T-helper 17 cell (primary cell): ENCODE results near the gene RHOBTB1. TPM values are rescaled to one million over a fixed set of nuclear protein-coding genes. Genes with fewer than 3 reads are reported as not detected.
A peak's percentile ranks its signal among the peaks of the same experiment; 100 is the strongest.

Source experiments
- ATAC-seq: fragments of 150-1000 bp; cut with Tn5 transposase; 2 replicates; pipeline ENCODE4 v1.10.0; 2021; ENCODE audit warnings: mild to moderate bottlenecking, moderate library complexity
- DNase-seq, 3 donors: peaks; one replicate each; pipeline versions ENCODE4 v3.0.0 to v3.0.0-alpha.2; 2020 to 2021
- H3K9me3 ChIP-seq: one replicate; pipeline ENCODE4 v1.7.0; 2013; ENCODE audit warnings: low read length, mild to moderate bottlenecking; ENCODE audit not compliant: control insufficient read depth, poor library complexity, severe bottlenecking
- H3K27ac Mint-ChIP-seq: one replicate; pipeline ENCODE4 v1.8.0; 2022; ENCODE audit warnings: mild to moderate bottlenecking, moderate library complexity, mixed read lengths
- H3K27me3 Mint-ChIP-seq: one replicate; pipeline ENCODE4 v1.8.0; 2022; ENCODE audit warnings: mixed read lengths
- H3K36me3 Mint-ChIP-seq: one replicate; pipeline ENCODE4 v1.8.0; 2022; ENCODE audit warnings: low read depth, mixed read lengths
- H3K4me1 Mint-ChIP-seq: one replicate; pipeline ENCODE4 v1.8.0; 2022; ENCODE audit warnings: mild to moderate bottlenecking, mixed read lengths
- H3K4me3 Mint-ChIP-seq: one replicate; pipeline ENCODE4 v1.8.0; 2022; ENCODE audit warnings: mild to moderate bottlenecking, moderate library complexity, mixed read lengths
- total RNA-seq, 4 donors: library from RNA in 2 of 4; stranded (reverse) in 2 of 4; gene quantifications; one replicate each; pipeline ENCODE4 v1.2.3 and lab custom pipeline; 2022 to 2026

The RHOBTB1 gene
- total RNA-seq, 2 donors from 2014 or later, result 0.37 to 10.8 TPM

DNA sequence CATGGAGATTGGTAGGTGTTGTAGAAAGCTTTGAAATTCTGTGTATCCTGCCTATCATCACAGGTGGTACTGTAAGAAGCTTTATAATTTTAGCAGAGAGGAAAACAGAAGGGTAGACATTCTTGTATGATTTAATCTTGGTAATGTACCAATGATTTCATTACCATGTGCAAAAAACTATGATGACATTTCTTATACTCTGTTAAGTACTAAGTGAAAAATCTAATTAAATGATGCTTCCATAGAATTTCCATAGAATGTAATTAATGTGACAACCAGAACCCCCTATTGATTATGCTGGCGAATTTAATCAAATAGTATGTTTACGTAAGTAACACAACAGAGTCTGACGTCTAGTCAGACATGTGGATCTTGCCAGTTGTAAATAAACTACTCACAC, 16.0 kb upstream of the RHOBTB1 start:
- no peaks in the 10 kb centered on the region for H3K36me3 Mint-ChIP-seq
- no peak overlapping the region for H3K4me3 Mint-ChIP-seq
- peaks cover 4% of the 10 kb centered on the region for H3K4me1 Mint-ChIP-seq
- no peak for ATAC-seq
- no peak overlapping the region for H3K27ac Mint-ChIP-seq
- no peaks in the 10 kb centered on the region for H3K9me3 ChIP-seq
- peaks cover 45% of the 10 kb centered on the region for H3K27me3 Mint-ChIP-seq
- no peak for DNase-seq

DNA sequence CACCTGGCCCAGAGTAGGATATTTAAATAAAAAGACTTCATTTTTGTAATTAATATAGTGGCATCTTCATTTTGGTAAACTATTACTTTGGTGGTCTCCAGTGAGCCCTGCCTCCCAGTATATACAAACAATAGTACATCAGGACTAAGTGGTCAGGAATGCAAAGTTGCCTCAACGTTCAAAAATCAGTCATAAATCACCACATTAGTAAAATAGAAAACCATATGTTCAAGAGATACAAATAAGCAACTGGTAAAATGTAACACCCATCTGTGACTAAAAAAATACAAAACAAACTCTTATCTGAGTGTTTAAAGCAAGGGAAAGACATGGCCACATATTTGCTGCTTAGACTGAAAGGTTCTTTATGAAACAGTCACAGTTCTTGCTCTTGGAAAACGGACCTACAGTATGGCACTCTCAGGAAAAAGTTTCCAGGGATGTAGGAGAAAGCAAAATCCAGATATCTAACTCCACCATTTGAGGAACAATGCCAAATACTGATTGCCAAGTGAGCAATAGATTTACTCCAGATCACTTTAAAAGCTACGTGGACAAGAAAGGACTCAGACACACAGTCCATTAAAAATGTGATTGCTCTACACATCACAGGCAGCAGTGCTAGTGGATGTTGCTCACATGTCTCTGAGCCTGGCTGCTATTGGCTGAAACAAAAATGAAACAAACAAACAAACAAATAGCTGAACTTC, 15.1 kb upstream of the RHOBTB1 start:
- no peaks in the 10 kb centered on the region for H3K9me3 ChIP-seq
- ATAC-seq (no peak), DNase-seq (no peak)
- H3K36me3 Mint-ChIP-seq, result no peaks in the 10 kb centered on the region
- H3K27ac Mint-ChIP-seq, result no peak overlapping the region
- peaks cover 3% of the 10 kb centered on the region for H3K4me1 Mint-ChIP-seq
- H3K4me3 Mint-ChIP-seq, result no peak overlapping the region
- H3K27me3 Mint-ChIP-seq, result peaks cover 42% of the 10 kb centered on the region

DNA sequence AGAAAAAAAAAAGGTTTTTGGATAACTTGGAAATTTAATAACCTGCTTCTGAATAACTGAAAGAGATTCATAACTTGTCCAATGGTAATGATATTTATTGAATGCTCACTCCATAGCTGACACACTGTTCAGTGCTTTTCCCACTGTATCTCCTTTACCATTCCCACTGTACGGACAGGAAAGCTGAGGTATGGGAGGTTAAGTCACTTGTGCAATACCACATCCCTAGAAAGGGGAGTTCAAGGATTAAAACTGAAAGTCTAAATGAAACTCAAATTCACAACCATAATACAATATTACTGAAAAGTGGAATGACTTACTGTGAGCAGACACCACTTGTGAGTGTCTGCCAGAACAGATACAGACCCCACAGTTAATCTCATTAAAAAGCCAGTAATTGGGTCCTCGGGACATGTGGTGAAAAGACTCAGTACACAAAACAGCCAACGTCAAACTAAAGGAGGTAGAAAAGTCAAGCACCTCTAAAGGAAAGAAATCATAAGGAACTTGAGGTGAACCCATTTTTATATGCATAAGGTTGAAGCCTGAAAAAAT, 13.8 kb upstream of the RHOBTB1 start:
- no peak overlapping the region for H3K27ac Mint-ChIP-seq

DNA sequence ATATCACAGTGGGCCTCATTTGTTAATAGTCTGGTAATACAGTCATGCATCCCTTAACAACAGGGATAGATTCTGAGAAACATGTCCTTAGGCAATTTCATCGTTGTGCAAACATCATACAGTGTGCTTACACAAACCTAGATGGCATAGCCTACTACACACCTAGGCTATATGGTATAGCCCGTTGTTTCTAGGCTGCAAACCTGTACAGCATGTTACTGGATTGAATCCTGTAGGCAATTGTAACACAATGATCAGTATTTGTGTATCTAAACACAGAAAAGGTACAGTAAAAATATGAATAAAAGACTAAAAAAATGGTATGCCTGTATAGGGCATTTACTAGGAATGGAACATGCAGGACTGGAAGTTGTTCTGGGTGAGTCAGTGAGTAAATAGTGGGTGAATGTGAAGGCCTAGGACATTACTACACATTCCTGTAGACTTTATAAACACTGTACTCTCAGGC, 12.0 kb upstream of the RHOBTB1 start:
- peaks cover under 1% of the 10 kb centered on the region for H3K4me1 Mint-ChIP-seq
- H3K36me3 Mint-ChIP-seq, result no peaks in the 10 kb centered on the region
- ATAC-seq, result no peak
- H3K9me3 ChIP-seq, result no peaks in the 10 kb centered on the region
- H3K27ac Mint-ChIP-seq, result no peak overlapping the region
- no peak overlapping the region for H3K4me3 Mint-ChIP-seq
- H3K27me3 Mint-ChIP-seq, result peaks cover 43% of the 10 kb centered on the region
- no peak for DNase-seq

More for the DNA sequence above, 13.8 kb upstream of the RHOBTB1 start:
- Mint-ChIP-seq H3K4me3 (no peak overlapping the region), H3K36me3 (no peaks in the 10 kb centered on the region), H3K4me1 (no peaks in the 10 kb centered on the region), H3K27me3 (peaks cover 35% of the 10 kb centered on the region)
- no peaks in the 10 kb centered on the region for H3K9me3 ChIP-seq
- DNase-seq, result no peak
- ATAC-seq, result no peak

DNA sequence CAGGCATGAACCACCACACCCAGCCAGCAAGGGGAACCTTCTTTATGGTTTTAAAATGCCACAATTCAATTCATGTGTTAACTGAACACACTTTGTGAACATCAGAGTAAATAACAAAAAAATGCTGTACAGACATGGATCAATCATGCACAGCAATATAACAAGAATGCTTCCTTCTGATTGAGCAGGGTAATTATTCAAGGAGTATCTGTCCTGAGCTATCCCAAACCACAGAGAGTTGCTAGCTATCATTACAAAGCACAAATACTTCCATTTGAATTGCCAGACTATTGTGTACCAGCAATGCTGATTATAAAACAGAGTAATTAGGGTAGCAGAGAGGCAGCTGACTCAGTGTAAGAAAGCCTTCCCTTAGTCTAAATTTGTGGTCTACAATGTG, 11.3 kb upstream of the RHOBTB1 start:
- no peak overlapping the region for H3K27ac Mint-ChIP-seq
- no peak for DNase-seq

DNA sequence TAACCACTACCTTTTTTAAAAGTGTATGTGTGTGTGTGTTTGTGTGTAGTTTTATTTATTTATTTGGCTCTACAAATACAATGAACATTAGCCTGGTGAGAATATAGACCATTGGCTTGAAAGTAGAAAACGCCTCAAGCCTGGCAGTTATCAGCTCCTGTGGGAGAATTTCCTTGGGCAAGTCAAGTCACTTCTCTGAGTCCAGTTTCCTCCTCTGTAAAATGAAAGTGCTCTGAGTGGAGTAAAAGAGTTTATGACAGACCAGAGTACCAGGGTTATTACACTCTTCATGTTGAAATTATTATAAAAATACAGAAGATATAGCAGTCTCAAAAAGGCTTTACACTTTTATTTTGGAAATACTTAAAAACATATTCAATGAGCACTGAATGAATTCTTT, 10.1 kb upstream of the RHOBTB1 start:
- H3K27me3 Mint-ChIP-seq, result peaks cover 43% of the 10 kb centered on the region
- peaks cover 3% of the 10 kb centered on the region for H3K4me1 Mint-ChIP-seq
- no peak overlapping the region for H3K27ac Mint-ChIP-seq
- no peak overlapping the region for H3K4me3 Mint-ChIP-seq
- DNase-seq (no peak), ATAC-seq (no peak)
- no peaks in the 10 kb centered on the region for H3K9me3 ChIP-seq
- no peaks in the 10 kb centered on the region for H3K36me3 Mint-ChIP-seq

More for the DNA sequence above, 11.3 kb upstream of the RHOBTB1 start:
- Mint-ChIP-seq H3K36me3 (no peaks in the 10 kb centered on the region), H3K4me3 (no peak overlapping the region), H3K27me3 (peaks cover 45% of the 10 kb centered on the region), H3K4me1 (peaks cover 3% of the 10 kb centered on the region)
- no peak for ATAC-seq
- no peaks in the 10 kb centered on the region for H3K9me3 ChIP-seq

DNA sequence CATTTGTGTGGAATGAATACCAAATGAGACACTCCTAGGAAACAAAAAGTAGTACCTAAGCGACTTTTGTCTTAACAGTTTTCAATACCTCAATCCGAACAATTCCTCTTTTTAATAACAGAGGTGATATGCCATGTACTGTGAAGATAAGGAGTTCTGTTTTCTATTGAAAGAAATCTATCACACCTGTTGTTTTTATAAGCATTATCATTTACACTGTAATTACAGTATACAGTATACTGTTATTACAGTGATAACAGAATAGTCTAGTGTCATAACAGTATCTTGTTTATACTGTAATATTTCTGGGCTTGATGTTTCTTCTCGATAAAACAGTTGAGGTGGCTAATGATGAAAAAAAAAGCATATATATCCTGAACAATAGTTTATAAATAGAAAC, 9.4 kb upstream of the RHOBTB1 start:
- DNase-seq, result no peak
- ATAC-seq, result no peak
- H3K4me3 Mint-ChIP-seq, result no peak overlapping the region
- H3K36me3 Mint-ChIP-seq, result no peaks in the 10 kb centered on the region
- H3K9me3 ChIP-seq, result no peaks in the 10 kb centered on the region
- H3K27ac Mint-ChIP-seq, result no peak overlapping the region
- H3K4me1 Mint-ChIP-seq, result peaks cover 3% of the 10 kb centered on the region
- peaks cover 49% of the 10 kb centered on the region for H3K27me3 Mint-ChIP-seq

DNA sequence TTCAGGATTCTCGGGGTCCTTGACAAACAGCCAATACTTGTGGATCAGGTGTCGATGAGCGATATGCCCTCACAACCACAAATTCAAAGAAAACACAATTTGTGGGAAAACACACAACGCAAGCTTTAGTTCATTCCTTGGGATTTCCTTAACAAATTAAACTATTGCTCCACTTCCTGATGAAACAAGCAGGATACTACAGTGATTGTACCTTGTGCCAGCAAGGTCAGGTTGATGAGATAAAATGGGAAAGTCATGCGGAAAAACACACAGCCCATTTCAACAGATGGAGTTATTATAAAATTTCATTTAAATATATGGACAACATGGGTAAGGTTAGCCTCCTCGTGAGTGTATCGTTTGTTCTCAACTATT, 8.8 kb upstream of the RHOBTB1 start:
- DNase-seq, result no peak
- no peak overlapping the region for H3K4me3 Mint-ChIP-seq
- no peak for ATAC-seq
- peaks cover 3% of the 10 kb centered on the region for H3K4me1 Mint-ChIP-seq
- H3K27ac Mint-ChIP-seq, result no peak overlapping the region
- no peaks in the 10 kb centered on the region for H3K9me3 ChIP-seq
- H3K27me3 Mint-ChIP-seq, result peaks cover 52% of the 10 kb centered on the region
- H3K36me3 Mint-ChIP-seq, result no peaks in the 10 kb centered on the region

DNA sequence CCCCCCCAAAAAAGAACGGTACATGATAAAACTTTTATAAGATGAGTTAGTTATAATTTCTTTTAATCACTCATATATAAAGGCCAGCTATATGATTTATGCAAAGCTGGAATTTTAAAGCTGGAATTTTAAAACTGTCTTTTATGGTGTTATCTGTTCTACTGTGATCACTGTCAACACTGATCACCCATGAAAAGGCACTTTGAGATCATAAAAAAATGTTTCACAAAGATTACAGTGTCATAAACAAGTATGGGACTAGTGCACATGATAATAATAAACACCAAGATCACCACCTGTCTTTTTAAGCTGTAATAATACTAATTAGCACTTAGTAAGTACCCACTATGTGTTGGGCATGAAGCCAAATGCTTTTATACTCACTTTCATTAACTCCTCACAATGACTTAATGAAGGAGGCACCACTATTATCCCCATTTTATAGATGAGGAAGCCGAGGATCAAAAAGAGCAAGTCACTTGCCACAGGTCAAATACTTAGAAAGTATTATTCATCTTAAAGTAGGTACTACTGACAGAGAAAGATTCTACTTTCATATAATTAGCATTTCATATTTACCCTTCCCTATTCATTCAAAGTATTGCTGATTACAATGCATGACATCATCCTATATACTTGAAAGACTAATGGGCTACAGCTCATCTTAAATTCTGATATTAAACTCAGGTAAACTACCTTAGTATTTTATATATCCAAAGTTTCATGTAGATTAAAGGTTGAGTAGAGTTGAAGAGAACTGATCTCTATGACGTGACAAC, 8.3 kb upstream of the RHOBTB1 start:
- no peaks in the 10 kb centered on the region for H3K36me3 Mint-ChIP-seq
- ATAC-seq (no peak), DNase-seq (no peak)
- peaks cover 3% of the 10 kb centered on the region for H3K4me1 Mint-ChIP-seq
- H3K27me3 Mint-ChIP-seq, result peaks cover 52% of the 10 kb centered on the region
- H3K9me3 ChIP-seq, result no peaks in the 10 kb centered on the region
- H3K4me3 Mint-ChIP-seq, result no peak overlapping the region
- no peak overlapping the region for H3K27ac Mint-ChIP-seq

DNA sequence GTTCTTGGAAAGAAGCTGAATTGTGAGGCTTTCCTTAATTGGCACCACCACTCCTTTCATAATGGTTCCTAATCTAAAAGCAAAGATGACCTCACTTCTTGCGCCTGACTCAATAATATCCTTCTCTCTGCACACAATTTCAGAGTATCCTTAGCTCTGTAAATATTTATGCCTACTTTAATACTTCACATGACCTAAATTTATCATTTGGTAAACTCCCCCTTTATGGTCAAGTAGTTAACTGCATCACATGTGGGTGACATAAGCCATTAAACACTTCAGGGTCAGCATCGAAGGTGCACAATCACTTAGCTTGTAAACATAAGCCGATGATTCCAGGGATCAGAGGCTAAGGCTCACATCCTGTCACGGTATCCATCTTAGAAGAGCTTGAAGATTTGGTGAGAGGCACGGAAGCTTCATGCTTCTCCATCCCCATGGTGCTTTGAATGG, 7.3 kb upstream of the RHOBTB1 start:
- no peak overlapping the region for H3K27ac Mint-ChIP-seq
- H3K4me1 Mint-ChIP-seq, result peaks cover 3% of the 10 kb centered on the region
- H3K36me3 Mint-ChIP-seq, result no peaks in the 10 kb centered on the region
- peaks cover 59% of the 10 kb centered on the region for H3K27me3 Mint-ChIP-seq
- DNase-seq (no peak), ATAC-seq (no peak)
- H3K4me3 Mint-ChIP-seq, result no peak overlapping the region
- no peaks in the 10 kb centered on the region for H3K9me3 ChIP-seq

DNA sequence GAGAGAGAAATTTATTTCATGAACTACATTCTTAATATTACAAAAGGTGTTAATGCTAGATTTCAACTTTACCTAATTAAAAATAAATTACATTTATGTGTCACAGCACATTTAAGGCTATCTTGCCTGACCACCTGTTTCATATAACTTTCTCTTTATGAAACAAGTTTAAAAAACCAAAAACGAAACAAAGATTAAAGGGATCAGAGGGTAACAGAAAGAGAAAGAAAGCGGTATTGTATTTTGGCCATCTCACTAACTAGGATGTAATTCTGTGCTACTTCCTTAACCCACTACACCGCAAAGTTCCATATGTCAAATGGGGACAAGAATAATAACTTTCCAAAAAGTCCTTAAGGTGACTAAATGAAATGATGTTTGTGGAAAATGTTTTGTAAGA, 6.3 kb upstream of the RHOBTB1 start:
- no peak overlapping the region for H3K4me3 Mint-ChIP-seq
- H3K27ac Mint-ChIP-seq, result no peak overlapping the region
- peaks cover 3% of the 10 kb centered on the region for H3K4me1 Mint-ChIP-seq
- no peaks in the 10 kb centered on the region for H3K36me3 Mint-ChIP-seq
- DNase-seq (no peak), ATAC-seq (no peak)
- no peaks in the 10 kb centered on the region for H3K9me3 ChIP-seq
- peaks cover 67% of the 10 kb centered on the region for H3K27me3 Mint-ChIP-seq

DNA sequence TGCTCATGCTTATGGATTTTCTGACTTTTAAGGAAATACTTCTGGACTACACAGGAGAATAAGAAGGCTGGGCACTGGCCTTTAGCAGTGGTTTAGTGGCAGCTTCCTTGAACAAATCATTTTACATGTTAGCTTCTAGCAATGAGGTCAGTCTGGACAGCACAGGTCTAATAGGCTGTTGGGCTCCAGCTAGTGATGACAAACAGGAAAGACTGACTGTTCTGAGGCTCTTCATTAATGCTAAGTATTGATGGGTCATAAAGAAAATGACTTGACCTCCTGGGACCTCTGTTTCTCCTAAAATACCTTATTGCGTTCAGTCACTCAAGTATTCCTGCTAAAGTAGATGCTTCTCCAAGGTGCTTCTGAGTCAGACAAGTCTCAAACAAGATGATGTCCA, 4.9 kb upstream of the RHOBTB1 start:
- Mint-ChIP-seq H3K36me3 (no peaks in the 10 kb centered on the region), H3K27ac (no peak overlapping the region), H3K4me1 (peaks cover 7% of the 10 kb centered on the region), H3K27me3 (peaks cover 67% of the 10 kb centered on the region), H3K4me3 (no peak overlapping the region)
- no peak for ATAC-seq
- no peak for DNase-seq
- H3K9me3 ChIP-seq, result no peaks in the 10 kb centered on the region

DNA sequence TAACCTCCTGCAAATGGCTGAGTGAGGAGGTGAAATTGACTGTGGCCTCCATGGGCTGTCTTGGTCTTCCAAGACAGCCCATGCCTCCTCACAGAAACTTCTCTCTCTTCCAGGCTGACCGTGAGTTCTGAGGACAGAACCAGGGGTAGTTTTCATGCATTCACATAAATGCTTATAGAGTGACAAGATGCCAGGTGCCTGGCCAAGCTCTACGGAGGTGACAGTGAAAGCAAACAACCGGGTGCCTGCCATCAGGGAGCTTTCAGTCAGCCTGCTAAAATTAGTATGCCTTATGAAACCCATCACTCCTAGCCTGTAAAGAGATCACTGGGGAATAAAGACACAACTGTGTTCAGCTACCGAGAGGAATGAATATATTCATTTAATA, 919 bp upstream of the RHOBTB1 start:
- H3K36me3 Mint-ChIP-seq, result no peaks in the 10 kb centered on the region
- ATAC-seq, result no peak
- no peak for DNase-seq
- H3K9me3 ChIP-seq, result no peaks in the 10 kb centered on the region
- H3K27ac Mint-ChIP-seq, result no peak overlapping the region
- H3K4me3 Mint-ChIP-seq, result peak overlapping the region; percentile 88
- peaks cover 13% of the 10 kb centered on the region for H3K4me1 Mint-ChIP-seq
- H3K27me3 Mint-ChIP-seq, result peaks cover 78% of the 10 kb centered on the region
